Activated CD4-positive, alpha-beta T cell treated with anti-CD3 and anti-CD28 coated beads for 36 hours (primary cell): Measurements from ENCODE around the gene CHSY3. TPM values are rescaled to one million over a fixed set of nuclear protein-coding genes. Genes with fewer than 3 reads are reported as not detected.

Experiments
- ATAC-seq: fragments of 200-7000 bp; cut with Tn5 transposase; one replicate; pipeline ENCODE4 v1.10.0; 2021; ENCODE audit warnings: mild to moderate bottlenecking, moderate library complexity
- CTCF ChIA-PET: fragments of 350-600 bp; sonication (Branson Sonifier 250); formaldehyde crosslinking; loops from one replicate; lab custom pipeline; 2021; ENCODE audit warnings: antibody characterized with exemption; lab: Charles Lee
- POLR2A ChIA-PET: fragments of 350-600 bp; sonication (Branson Sonifier 250); formaldehyde crosslinking; loops from one replicate; lab custom pipeline; 2021; ENCODE audit warnings: antibody characterized with exemption, inconsistent platforms; lab: Charles Lee
- DNase-seq: peaks from one replicate; pipeline ENCODE4 v3.0.0-alpha.2; 2020
- H3K27ac Mint-ChIP-seq: one replicate; pipeline ENCODE4 v1.8.0; 2021; ENCODE audit warnings: mixed read lengths
- H3K27me3 Mint-ChIP-seq: one replicate; pipeline ENCODE4 v1.8.0; 2021; ENCODE audit warnings: mixed read lengths
- H3K36me3 Mint-ChIP-seq: one replicate; pipeline ENCODE4 v1.8.0; 2021; ENCODE audit warnings: low read depth, mixed read lengths
- H3K4me1 Mint-ChIP-seq: one replicate; pipeline ENCODE4 v1.8.0; 2021; ENCODE audit warnings: mixed read lengths
- H3K4me3 Mint-ChIP-seq: one replicate; pipeline ENCODE4 v1.8.0; 2021; ENCODE audit warnings: mild to moderate bottlenecking, moderate library complexity, mixed read lengths
- H3K9me3 Mint-ChIP-seq: one replicate; pipeline ENCODE4 v1.8.0; 2021; ENCODE audit warnings: low read depth, mixed read lengths
- intact Hi-C, 2 experiments: fragments of 100-400 bp; cut with DNase I in 1 of 2; cut with micrococcal nuclease in 1 of 2; formaldehyde crosslinking; loops; one replicate each; pipeline versions ENCODE4 v1.14.2 to v1.15.1; 2022 to 2024; cut with DNase I, micrococcal nuclease
- total RNA-seq, 2 experiments: library from RNA; stranded (reverse); gene quantifications; one replicate each; pipeline ENCODE4 v1.2.3, GENCODE V29; 2021

The CHSY3 gene
- not detected for total RNA-seq

DNA sequence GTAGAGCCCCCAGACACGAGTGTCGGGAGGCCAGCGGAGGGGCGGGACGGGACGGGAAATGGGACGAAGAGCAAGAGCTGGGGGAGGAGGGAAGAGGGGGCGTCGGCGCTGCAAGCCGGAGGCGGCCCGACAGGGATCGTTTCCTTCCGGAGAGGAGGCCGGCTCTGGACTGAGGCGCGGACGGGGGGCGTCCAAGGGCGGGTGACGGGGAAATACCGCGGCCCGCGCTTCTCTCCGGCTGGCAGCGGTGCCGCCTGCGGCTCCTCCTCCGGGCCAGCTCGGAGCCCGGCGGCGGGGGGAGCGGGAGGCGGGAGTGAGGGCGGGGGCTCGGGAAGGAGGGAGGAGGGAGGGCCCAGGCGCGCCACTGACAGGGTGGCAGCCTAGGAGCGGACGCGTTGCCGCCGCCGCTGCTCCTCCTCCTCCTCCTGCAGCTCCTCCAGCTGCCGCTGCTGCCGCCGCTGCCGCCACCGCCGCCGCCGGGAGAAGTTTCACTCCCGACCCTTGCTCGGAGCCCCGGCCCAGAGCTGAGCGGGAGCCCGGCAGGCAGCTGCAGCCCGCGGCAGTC lies at the start of gene CHSY3:
Gene CHSY3, plus strand, starts transcription at position 364 of the 565 bp plus-strand sequence.
- CTCF ChIA-PET, result interaction anchor here (0.6 kb wide), 1 partner anchor 1095 kb away, joined by 3 read pairs; no protein-coding TSS in a partner anchor

DNA sequence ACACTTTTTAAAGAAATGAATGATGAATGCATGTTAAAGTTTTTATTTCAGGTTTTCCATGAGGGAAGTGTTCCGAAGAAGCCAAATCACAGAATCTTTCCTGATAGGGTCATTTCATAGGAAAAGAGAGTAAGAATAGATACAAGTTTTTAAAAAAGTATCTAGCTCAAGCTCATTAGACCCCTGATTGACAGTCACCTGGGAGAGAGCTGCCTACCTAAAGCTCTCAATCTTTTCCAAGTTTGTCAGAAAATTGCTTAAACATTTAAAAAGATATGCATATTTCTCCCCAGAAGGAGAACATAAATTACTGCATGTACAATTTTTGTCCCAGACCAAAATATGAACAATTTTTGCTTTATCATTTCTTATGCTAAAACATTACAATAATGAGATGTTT lies 47.9 kb upstream of the CHSY3 start:
- CTCF ChIA-PET, result interaction anchor here (8.4 kb wide), 1 partner anchor 84 kb away, joined by 122 read pairs; no protein-coding TSS in a partner anchor
- Mint-ChIP-seq H3K27me3 (peaks cover 17% of the 10 kb centered on the region), H3K4me3 (no peak overlapping the region), H3K36me3 (no peaks in the 10 kb centered on the region), H3K4me1 (no peaks in the 10 kb centered on the region), H3K9me3 (no peaks in the 10 kb centered on the region), H3K27ac (no peak overlapping the region)
- no peak for DNase-seq
- POLR2A ChIA-PET, result no interaction called here
- intact Hi-C loops, result no loop called here
- ATAC-seq, result no peak

More for the DNA sequence above, at the start of gene CHSY3:
- Mint-ChIP-seq H3K4me1 (peaks cover 11% of the 10 kb centered on the region), H3K27me3 (peaks cover 41% of the 10 kb centered on the region), H3K4me3 (peak within 1 kb of the TSS; percentile 63), H3K36me3 (no peaks in the 10 kb centered on the region), H3K9me3 (no peaks in the 10 kb centered on the region), H3K27ac (no peak within 1 kb of the TSS)
- POLR2A ChIA-PET, result no interaction called here
- ATAC-seq, result peak; percentile 89
- intact Hi-C loops, result loop anchor here in 1 of 2 experiments (10.0 kb wide), 1 partner anchor 1211 kb away; no protein-coding TSS in a partner anchor
- DNase-seq, result peak; percentile 69

DNA sequence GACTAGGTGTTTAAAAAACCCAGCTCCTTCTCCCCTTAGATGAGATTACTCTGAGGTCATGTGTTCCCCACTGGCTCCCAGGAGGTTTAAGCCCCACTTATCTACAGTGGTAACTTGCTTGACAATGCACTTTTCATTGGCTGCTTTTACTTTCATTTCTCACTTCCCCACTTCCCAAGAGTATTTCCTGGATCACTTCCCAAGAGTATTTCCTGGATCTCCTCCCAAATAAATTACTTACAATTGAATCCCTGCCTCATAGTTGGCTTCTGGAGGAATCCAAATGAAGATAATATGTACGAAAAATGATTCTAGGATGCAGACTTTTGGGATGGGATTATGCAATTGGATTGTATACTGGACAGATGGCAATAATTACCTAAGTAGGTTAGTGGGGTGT lies 47.1 kb upstream of the CHSY3 start:
- Mint-ChIP-seq H3K27me3 (peaks cover 21% of the 10 kb centered on the region), H3K27ac (no peak overlapping the region), H3K4me3 (no peak overlapping the region), H3K4me1 (no peaks in the 10 kb centered on the region), H3K36me3 (no peaks in the 10 kb centered on the region), H3K9me3 (no peaks in the 10 kb centered on the region)
- ChIA-PET CTCF (no interaction called here), POLR2A (no interaction called here)
- DNase-seq, result no peak
- ATAC-seq, result no peak
- intact Hi-C loops, result no loop called here

DNA sequence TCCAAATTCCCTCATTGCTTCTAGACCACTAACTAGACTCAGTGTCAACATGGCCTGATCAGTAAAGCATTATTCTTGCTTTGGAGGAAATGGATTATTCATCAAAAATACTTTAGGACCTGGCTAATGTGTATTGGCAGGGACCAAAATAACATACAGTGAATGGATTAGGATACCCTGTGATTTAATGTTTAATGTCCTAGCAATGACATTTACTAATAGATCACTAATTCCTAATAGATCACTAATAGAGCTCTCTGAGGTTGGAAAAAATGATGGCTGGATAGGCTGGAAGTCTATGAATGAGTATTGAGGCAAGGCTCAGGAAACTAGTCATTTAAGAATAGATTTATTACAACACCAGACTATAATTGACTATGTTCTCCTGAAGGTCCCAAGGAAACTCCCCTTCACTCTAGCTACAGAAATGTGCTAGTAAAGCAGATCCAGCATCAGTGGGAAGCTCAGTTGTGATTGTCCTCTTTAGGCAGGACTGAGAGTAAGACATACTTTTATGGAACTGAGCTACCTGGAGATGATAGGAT lies 46.1 kb upstream of the CHSY3 start:
- no peak for DNase-seq
- ChIA-PET POLR2A (no interaction called here), CTCF (no interaction called here)
- Mint-ChIP-seq H3K36me3 (no peaks in the 10 kb centered on the region), H3K27me3 (peaks cover 21% of the 10 kb centered on the region), H3K4me3 (no peak overlapping the region), H3K9me3 (no peaks in the 10 kb centered on the region), H3K27ac (no peak overlapping the region), H3K4me1 (no peaks in the 10 kb centered on the region)
- intact Hi-C loops, result no loop called here
- no peak for ATAC-seq

DNA sequence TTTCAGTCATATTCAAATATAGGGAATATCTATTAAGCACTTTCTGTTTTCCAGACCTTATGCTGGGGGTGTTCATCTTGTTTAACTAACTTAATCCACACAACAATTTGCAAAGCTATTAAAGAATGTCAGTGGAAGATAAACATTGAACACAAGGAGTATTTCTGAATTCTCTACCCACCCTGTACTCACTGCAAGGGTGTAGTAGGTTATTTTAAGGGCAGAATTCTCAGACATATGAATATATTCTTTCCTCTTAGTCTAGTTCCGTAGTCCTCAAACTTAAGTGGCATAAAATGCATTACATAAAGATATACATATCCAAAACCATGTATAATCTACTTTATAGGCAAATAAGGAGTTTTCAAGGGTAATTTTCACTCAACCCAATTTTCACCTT lies 19.9 kb upstream of the CHSY3 start:
- no peak for ATAC-seq
- H3K4me1 Mint-ChIP-seq, result no peaks in the 10 kb centered on the region
- intact Hi-C loops, result no loop called here
- ChIA-PET POLR2A (no interaction called here), CTCF (no interaction called here)
- no peaks in the 10 kb centered on the region for H3K9me3 Mint-ChIP-seq
- H3K36me3 Mint-ChIP-seq, result no peaks in the 10 kb centered on the region
- H3K4me3 Mint-ChIP-seq, result no peak overlapping the region
- H3K27ac Mint-ChIP-seq, result no peak overlapping the region
- peaks cover 2% of the 10 kb centered on the region for H3K27me3 Mint-ChIP-seq
- no peak for DNase-seq

DNA sequence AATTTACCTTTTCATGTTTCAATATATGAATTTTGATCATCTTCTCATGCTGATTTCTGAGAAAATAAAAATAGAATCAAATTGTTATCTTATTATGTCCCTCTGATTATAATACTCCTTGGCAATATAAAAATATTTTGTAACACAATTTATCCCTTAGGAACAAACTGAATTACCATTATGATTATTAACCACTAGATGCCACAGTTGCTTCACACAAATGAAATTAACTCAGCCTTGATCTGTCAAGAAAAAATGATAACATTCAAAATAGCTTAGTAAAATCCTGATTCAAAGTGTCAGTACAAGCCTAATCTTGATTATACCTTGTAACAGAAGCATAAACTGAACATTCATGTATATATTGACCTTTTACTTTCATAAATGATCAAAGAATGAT lies 4.8 kb upstream of the CHSY3 start:
- POLR2A ChIA-PET, result no interaction called here
- no peak overlapping the region for H3K27ac Mint-ChIP-seq
- intact Hi-C loops, result no loop called here
- peaks cover 3% of the 10 kb centered on the region for H3K4me1 Mint-ChIP-seq
- H3K9me3 Mint-ChIP-seq, result no peaks in the 10 kb centered on the region
- no peaks in the 10 kb centered on the region for H3K36me3 Mint-ChIP-seq
- no peak for DNase-seq
- no peak for ATAC-seq
- peaks cover 21% of the 10 kb centered on the region for H3K27me3 Mint-ChIP-seq
- H3K4me3 Mint-ChIP-seq, result no peak overlapping the region
- CTCF ChIA-PET, result no interaction called here

DNA sequence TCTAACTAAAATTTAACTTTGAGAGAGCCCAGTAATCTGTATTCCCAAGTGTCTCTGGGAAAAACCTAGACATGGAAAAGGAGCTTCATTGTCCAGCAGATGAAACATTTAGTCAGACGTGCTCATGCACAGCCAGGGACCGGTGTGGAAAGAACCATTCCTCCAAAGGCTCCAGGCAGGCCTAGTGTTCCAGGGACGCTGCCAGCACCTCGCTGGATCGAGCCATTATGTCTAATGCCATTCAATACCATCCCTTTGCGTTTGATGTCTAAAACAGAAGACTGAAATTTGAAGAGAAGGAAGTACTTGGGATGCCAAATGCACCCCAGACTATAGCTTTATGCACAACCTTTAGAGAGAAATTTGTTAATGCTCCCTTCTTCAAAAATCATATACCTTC lies 1.4 kb upstream of the CHSY3 start:
- ChIA-PET POLR2A (no interaction called here), CTCF (no interaction called here)
- no peak overlapping the region for H3K27ac Mint-ChIP-seq
- ATAC-seq (no peak), DNase-seq (no peak)
- H3K4me3 Mint-ChIP-seq, result no peak overlapping the region
- H3K9me3 Mint-ChIP-seq, result no peaks in the 10 kb centered on the region
- H3K4me1 Mint-ChIP-seq, result peaks cover 11% of the 10 kb centered on the region
- intact Hi-C loops, result loop anchor here in 1 of 2 experiments (10.0 kb wide), 1 partner anchor 1212 kb away; no protein-coding TSS in a partner anchor
- no peaks in the 10 kb centered on the region for H3K36me3 Mint-ChIP-seq
- peaks cover 38% of the 10 kb centered on the region for H3K27me3 Mint-ChIP-seq

DNA sequence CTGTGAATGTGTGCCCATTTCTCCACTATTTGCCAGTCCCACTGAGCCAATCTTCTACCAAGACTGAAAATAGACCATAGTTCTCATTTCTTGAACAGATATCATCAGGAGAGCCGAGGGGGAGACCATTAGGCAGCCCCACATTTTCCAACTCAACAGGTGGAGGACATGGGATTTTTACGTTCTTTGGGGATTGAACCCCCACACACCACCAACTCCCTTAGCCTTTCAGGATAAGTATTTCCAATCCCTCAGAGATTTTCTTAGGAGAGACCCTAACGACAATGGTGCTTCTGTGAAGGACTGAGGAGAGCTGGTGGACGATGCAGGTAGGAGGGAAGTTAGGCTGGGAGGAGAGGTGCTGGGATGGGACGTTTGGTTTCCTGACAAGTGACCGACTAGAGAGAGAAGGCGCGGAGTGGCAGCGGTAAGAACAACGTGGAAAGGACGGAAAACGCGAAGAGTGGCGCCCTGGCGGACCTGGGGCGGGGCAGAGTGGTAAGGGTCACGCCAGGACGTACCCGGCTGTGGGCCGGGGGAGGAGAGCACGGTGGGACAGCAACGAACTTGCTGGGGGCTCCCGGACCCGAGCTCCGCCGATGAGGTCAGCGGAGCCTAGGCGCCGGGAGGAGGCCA lies 681 bp upstream of the CHSY3 start:
- H3K27ac Mint-ChIP-seq, result no peak overlapping the region
- no peaks in the 10 kb centered on the region for H3K36me3 Mint-ChIP-seq
- CTCF ChIA-PET, result no interaction called here
- POLR2A ChIA-PET, result no interaction called here
- no peak for DNase-seq
- peak overlapping the region; percentile 45 for H3K4me3 Mint-ChIP-seq
- intact Hi-C loops, result loop anchor here in 1 of 2 experiments (10.0 kb wide), 1 partner anchor 1211 kb away; no protein-coding TSS in a partner anchor
- no peak for ATAC-seq
- peaks cover 41% of the 10 kb centered on the region for H3K27me3 Mint-ChIP-seq
- H3K9me3 Mint-ChIP-seq, result no peaks in the 10 kb centered on the region
- H3K4me1 Mint-ChIP-seq, result peaks cover 11% of the 10 kb centered on the region

DNA sequence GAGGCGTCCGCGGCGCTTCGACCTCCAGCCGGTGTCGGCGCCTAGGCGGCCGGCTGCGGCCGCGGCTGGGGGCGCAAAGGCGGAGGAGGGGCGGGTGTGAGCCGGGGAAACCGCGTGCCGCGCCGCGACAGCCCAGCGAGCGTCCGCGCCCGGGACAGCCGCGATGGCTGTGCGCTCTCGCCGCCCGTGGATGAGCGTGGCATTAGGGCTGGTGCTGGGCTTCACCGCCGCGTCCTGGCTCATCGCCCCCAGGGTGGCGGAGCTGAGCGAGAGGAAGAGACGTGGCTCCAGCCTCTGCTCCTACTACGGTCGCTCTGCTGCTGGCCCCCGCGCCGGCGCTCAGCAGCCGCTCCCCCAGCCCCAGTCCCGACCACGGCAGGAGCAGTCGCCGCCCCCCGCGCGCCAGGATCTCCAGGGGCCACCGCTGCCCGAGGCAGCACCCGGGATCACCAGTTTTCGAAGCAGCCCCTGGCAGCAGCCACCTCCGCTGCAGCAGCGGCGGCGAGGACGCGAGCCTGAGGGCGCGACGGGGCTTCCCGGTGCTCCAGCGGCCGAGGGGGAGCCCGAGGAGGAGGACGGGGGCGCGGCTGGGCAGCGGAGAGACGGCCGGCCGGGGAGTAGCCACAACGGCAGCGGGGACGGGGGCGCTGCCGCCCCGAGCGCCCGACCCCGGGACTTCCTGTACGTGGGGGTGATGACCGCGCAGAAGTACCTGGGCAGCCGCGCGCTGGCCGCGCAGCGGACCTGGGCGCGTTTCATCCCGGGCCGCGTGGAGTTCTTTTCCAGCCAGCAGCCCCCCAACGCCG lies 605 bp downstream of the CHSY3 start:
- CTCF ChIA-PET, result interaction anchor here (0.6 kb wide), 1 partner anchor 1095 kb away, joined by 3 read pairs; no protein-coding TSS in a partner anchor
- POLR2A ChIA-PET, result no interaction called here
- intact Hi-C loops, result loop anchor here in 1 of 2 experiments (10.0 kb wide), 1 partner anchor 1210 kb away; no protein-coding TSS in a partner anchor
- DNase-seq, result no peak
- no peak overlapping the region for H3K27ac Mint-ChIP-seq
- no peaks in the 10 kb centered on the region for H3K36me3 Mint-ChIP-seq
- peak overlapping the region; percentile 63 for H3K4me3 Mint-ChIP-seq
- ATAC-seq, result peak; percentile 28
- peaks cover 11% of the 10 kb centered on the region for H3K4me1 Mint-ChIP-seq
- H3K9me3 Mint-ChIP-seq, result no peaks in the 10 kb centered on the region
- H3K27me3 Mint-ChIP-seq, result peaks cover 41% of the 10 kb centered on the region

DNA sequence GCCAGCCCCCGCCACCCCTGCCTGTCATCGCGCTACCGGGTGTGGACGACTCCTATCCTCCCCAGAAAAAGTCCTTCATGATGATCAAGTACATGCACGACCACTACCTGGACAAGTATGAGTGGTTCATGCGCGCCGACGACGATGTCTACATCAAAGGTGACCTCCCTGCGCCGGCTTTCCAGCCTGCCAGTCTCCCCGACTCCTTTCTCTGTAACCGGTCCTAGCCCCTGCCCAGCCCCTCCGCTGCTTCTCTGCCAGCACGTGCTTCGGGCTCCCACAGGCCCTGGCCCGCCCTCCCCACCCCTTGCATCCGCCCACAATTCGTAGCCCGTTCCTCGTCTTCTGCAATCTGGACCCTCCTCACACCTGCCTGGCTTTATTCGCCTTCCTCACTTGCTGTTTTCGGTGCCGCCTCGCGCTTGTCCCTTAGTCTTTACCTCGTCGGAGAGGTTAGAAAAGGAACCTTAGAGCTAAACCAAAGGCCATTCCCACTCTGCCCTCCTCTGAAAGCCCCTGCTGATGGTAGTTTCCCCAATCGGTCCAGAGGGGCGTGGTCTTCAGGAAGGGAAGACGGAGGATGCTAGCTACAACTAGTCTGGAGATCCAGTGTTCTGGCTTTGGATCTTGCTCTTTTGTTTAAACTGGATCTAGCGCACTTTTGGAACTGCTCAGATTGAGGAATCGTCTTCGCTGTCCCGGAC lies 1.4 kb downstream of the CHSY3 start:
- Mint-ChIP-seq H3K9me3 (no peaks in the 10 kb centered on the region), H3K4me1 (peaks cover 11% of the 10 kb centered on the region), H3K36me3 (no peaks in the 10 kb centered on the region), H3K27ac (no peak overlapping the region), H3K27me3 (peaks cover 41% of the 10 kb centered on the region), H3K4me3 (peak overlapping the region; percentile 63)
- ChIA-PET POLR2A (no interaction called here), CTCF (no interaction called here)
- ATAC-seq (no peak), DNase-seq (peak; percentile 15)
- intact Hi-C loops, result loop anchor here in 1 of 2 experiments (10.0 kb wide), 1 partner anchor 1209 kb away; no protein-coding TSS in a partner anchor
